OCI-LY3 (cell line): Measurements from ENCODE around the gene ATP6V0A4.

Experiments
- EZH2phosphoT487 ChIP-seq: fragments of 200-600 bp; shearing (Covaris generic); IDR thresholded peaks from 2 replicates; pipeline ENCODE4 v1.6.1; 2018; ENCODE audit warnings: antibody characterized with exemption, mixed run types, low read depth
- TF ChIP-seq, protein P1 (sequence below): fragments of 200-600, 300-600 bp; sonication (generic); IDR thresholded peaks from 2 replicates; pipeline ENCODE4 v1.5.1; 2014; ENCODE audit warnings: antibody characterized with exemption, low read length, low read depth

GRCh38 chr7:138716889-138717288 is 81.1 kb downstream of the ATP6V0A4 start:
- TF ChIP-seq, protein P1, sequence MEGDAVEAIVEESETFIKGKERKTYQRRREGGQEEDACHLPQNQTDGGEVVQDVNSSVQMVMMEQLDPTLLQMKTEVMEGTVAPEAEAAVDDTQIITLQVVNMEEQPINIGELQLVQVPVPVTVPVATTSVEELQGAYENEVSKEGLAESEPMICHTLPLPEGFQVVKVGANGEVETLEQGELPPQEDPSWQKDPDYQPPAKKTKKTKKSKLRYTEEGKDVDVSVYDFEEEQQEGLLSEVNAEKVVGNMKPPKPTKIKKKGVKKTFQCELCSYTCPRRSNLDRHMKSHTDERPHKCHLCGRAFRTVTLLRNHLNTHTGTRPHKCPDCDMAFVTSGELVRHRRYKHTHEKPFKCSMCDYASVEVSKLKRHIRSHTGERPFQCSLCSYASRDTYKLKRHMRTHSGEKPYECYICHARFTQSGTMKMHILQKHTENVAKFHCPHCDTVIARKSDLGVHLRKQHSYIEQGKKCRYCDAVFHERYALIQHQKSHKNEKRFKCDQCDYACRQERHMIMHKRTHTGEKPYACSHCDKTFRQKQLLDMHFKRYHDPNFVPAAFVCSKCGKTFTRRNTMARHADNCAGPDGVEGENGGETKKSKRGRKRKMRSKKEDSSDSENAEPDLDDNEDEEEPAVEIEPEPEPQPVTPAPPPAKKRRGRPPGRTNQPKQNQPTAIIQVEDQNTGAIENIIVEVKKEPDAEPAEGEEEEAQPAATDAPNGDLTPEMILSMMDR: no peak
- TF ChIP-seq EZH2phosphoT487: no peak
